GM10847 (cell line): ENCODE results near the gene KRTAP8-1.

Source experiments
- POLR2A ChIP-seq: IDR thresholded peaks from 2 replicates; pipeline ENCODE4 v1.6.1; 2011; ENCODE audit not compliant: insufficient read length; ENCODE audit errors: extremely low read depth

The KRTAP8-1 gene, protein sequence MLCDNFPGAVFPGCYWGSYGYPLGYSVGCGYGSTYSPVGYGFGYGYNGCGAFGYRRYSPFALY

DNA sequence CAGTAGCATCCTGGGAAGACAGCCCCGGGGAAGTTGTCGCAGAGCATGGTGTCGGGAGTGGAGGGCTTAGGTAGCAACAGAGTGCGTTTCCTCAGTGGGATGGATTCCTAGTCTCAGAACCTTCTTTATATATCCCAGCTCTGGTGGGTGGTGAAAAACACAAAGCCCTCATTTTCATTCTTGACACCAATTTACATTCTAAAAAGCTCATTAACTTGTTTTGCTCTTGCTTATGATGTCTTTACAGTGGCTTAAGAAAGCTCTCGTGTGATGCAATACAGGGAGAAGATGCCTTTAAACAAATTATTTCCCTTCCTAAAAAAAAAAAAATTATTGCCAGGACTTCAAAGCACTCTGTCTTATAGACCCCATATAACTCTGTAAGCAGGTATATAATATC, at the start of gene KRTAP8-1:
Gene KRTAP8-1, minus strand, starts transcription at position 101 of the 400 bp plus-strand sequence. Its CDS starts 54 bp downstream, at position 47.
- TF ChIP-seq POLR2A = no peak

GRCh38 chr21:30847627-30848500, 34.8 kb upstream of the KRTAP8-1 start:
- no peak for TF ChIP-seq POLR2A

DNA sequence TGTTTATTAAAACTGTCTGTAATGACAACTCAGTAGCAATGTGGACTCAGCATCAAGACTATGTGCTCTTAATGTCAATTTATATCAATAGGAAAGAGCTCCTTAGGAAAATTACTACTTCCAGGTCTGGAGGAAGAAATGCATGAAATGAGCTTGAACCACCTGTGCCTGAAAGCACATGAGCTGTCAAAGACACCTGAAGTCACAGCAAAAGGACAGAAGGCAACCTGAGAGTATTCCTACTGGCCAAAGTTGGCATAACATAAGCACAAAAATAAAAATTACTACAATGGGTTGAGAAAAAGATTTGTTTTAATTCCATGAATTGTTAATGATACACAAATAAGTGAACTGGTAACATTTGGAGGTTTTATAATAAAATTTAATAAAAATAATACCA, 29.9 kb upstream of the KRTAP8-1 start:
- TF ChIP-seq POLR2A = no peak

- no peak for TF ChIP-seq POLR2A
These were observed 26.2 kb upstream of the KRTAP8-1 start for GRCh38 chr21:30839304-30839703.

DNA sequence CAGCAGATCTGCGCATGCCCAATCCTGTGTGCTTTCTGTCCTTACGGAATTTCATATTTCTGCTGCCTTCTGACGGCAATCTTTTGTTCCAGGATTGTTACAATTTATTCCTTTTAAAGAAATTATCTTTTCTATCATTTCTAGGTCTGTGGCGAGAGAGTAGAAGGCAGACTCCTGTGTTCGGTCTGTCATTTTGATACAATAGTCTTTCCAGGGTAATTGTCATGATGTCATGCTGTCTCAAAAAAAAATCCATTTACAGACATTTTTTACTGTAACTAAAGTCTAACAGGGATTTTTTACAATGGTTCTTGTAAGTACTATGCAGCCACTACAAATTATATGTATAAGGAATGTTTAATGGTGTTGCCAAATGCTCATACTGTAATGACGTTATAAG, 25.5 kb upstream of the KRTAP8-1 start:
- no peak for TF ChIP-seq POLR2A

DNA sequence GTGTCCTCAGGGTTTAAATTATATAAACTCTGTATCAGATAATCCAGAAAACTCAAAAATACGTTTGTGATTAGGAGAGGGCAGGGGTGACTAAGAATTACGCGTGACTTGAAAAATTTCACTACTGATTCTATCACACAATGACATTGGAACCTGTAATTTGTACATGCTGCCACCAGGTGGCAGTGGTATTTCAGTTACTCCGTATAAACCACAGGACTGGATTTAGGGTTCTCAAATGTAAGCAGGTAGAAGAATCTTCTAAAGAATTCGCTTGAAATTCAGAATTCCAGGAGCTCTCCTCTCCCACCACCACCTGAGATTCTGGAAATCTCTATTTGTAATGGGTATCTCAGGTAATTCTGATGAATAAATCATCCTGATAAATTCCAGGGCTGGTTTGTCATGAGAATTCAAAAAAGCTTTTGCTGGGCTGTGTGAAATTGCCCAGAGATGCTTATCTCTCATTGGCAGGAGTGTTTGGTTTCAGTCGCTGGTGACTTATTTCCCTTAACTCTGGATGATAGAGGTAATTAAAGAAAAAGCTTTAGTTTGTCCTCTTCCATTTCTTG, 18.2 kb upstream of the KRTAP8-1 start:
- no peak for TF ChIP-seq POLR2A

GRCh38 chr21:30829659-30830058, 16.6 kb upstream of the KRTAP8-1 start, which contains the start of gene KRTAP7-1:
Gene KRTAP7-1 (minus strand): TSS chr21:30829759. CDS start chr21:30829698, 61 bp downstream.
- TF ChIP-seq POLR2A = no peak

GRCh38 chr21:30818837-30819610, 6.0 kb upstream of the KRTAP8-1 start:
- no peak for TF ChIP-seq POLR2A

- TF ChIP-seq POLR2A = no peak
These were observed 12.5 kb downstream of the KRTAP8-1 start for GRCh38 chr21:30800605-30801004.

GRCh38 chr21:30793581-30794314, 19.3 kb downstream of the KRTAP8-1 start:
- TF ChIP-seq POLR2A = no peak

GRCh38 chr21:30779249-30779648, 33.8 kb downstream of the KRTAP8-1 start:
- no peak for TF ChIP-seq POLR2A

DNA sequence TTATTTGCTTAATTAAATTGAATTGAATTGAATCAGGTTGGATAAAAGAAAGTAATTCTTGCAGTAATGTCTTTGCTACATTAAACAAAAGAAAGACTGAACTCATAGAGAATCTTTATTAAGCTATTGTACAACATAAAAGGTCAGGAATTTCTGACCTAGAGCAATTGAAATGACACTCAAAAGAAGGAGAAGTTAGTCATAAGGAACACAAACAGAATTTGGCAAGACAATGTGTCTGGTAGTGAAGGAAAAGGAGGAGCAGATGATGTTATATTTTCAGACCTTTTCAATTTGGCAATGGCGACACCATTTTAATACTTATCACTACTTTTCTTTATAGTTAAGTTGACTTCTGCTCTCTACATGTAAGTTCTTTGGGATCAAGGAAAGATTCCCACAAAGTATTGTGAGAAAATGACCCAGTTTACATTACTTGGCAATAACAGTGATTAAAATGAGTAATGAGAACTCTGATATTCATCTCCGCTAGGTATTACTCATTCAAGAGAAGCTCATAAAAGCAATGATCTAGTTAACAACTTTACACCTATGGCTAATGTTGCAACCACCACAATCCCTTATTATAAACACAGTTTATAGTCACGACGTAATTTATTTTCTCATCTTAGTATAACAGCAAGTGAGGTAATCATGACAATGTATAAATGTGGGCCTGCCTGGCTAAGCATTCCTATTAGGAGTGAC, 43.2 kb downstream of the KRTAP8-1 start:
- no peak for TF ChIP-seq POLR2A
